ENCODE measurements around the gene ASXL2. TPM values are rescaled to one million over a fixed set of nuclear protein-coding genes. Genes with fewer than 3 reads are reported as not detected.

ASXL2 gene
- total and polyA plus RNA-seq, 2 of the 13 experiments (the other 11 are each of a cell fraction or from before 2014, with no cell fraction given): 12.1 to 19.2 TPM

- no peaks in the 10 kb centered on the region for H3K27me3 ChIP-seq (ENCODE audit: control insufficient read depth in 1 of 2, insufficient read depth in 2 of 2, low read length in 2 of 2)
- no peak overlapping the region for H3K4me3 ChIP-seq (replicated peaks in 1 of 3; ENCODE audit: insufficient read depth in 1 of 3, low read depth in 2 of 3, low read length in 3 of 3)
- H3K9me3 ChIP-seq (ENCODE audit: low read length): no peaks in the 10 kb centered on the region
- FAIRE-seq: no peak
- 98% methylated on average over 4 of the region's 4 CpGs for WGBS (ENCODE audit: low lambda C conversion rate)
- no peak for TF ChIP-seq FIP1L1 (IDR thresholded peaks at IDR 0.05; ENCODE audit: borderline replicate concordance, insufficient read depth, low read depth, low read length)
- TF ChIP-seq RBM22 (optimal IDR thresholded peaks at IDR 0.05; ENCODE audit: low read length): peak; percentile 50
- no peak for TF ChIP-seq NPAS2 (CRISPR knock-in tag; IDR thresholded peaks at IDR 0.05; ENCODE audit: borderline replicate concordance)
- no peak for TF ChIP-seq SP2 (CRISPR knock-in tag; IDR thresholded peaks at IDR 0.05)
- peak; percentile 91 for TF ChIP-seq MAFF (IDR thresholded peaks at IDR 0.05; ENCODE audit: low read depth, low read length)
- TF ChIP-seq MAFK (conservative IDR thresholded peaks at IDR 0.05 in 1 of 2, IDR thresholded peaks at IDR 0.05 in 1 of 2; ENCODE audit: low read length in 2 of 2): peak; percentile 90 to 94
- peaks cover 4% of the 10 kb centered on the region for H3K79me2 ChIP-seq (ENCODE audit: insufficient read depth, low read length)
- H3K27ac ChIP-seq (ENCODE audit: extremely low read length, insufficient read depth, low read length): no peak overlapping the region
- peaks cover 4% of the 10 kb centered on the region for H4K20me1 ChIP-seq (ENCODE audit: insufficient read depth, low read length)
- H3K9ac ChIP-seq (ENCODE audit: insufficient read depth, low read depth, low read length): no peak overlapping the region
- BruUV-seq (replicated peaks): no TSS peak
- no peak for DNase-seq (ENCODE audit: low spot score)
- peaks cover 2 to 30% of the 10 kb centered on the region in 2 experiments for H3K36me3 ChIP-seq (replicated peaks in 1 of 2; ENCODE audit: control insufficient read depth in 1 of 2, insufficient read depth in 2 of 2, low read length in 2 of 2)
- H2AFZ ChIP-seq (ENCODE audit: low read length): no peak overlapping the region
- no peak for ATAC-seq
- H3K4me1 ChIP-seq (ENCODE audit: insufficient read depth, low read length): peaks cover 29% of the 10 kb centered on the region
- in situ Hi-C loops (cut with HindIII; ENCODE audit: extremely low pct_ligation_motif_present, low pct_unique_long_range_greater_than_20kb): no loop called here
- ChIA-PET CTCF (ENCODE audit: low intra/inter-chr PET ratio, low total read pairs) (no interaction called here), POLR2A (no interaction called here)
- H3K4me2 ChIP-seq (ENCODE audit: low read depth, low read length): no peak overlapping the region
- intact Hi-C loops (cut with micrococcal nuclease; ENCODE audit: unreplicated experiment): no loop called here
Observed at GRCh38 chr2:25784404-25784803, 93.9 kb downstream of the ASXL2 start.

DNA sequence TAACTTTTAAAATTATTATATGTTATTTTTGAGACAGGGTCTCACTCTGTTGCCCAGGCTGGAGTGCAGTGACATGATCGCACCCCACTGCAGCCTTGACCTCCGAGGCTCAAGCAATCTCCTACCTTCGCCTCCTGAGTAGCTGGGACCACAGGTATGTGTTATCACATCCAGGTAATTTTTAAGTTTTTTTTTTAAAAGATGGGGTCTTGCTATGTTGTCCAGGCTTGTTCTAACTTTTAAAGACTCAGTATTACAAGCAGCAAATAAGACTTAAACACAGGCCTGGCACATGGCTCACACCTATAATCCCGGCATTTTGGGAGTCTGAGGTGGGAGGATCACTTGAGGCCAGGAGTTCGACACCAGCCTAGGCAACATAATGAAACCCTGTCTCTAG is 101.2 kb downstream of the ASXL2 start:
- CTCF ChIA-PET (ENCODE audit: low intra/inter-chr PET ratio, low total read pairs): no interaction called here
- H3K4me1 ChIP-seq (ENCODE audit: insufficient read depth, low read length): no peaks in the 10 kb centered on the region
- 97% methylated on average over 5 of the region's 5 CpGs for WGBS (ENCODE audit: low lambda C conversion rate)
- TF ChIP-seq ZNF121 (CRISPR knock-in tag; IDR thresholded peaks at IDR 0.05) (peak; percentile 90), RBM22 (optimal IDR thresholded peaks at IDR 0.05; ENCODE audit: low read length) (peak; percentile 20), ZNF883 (CRISPR knock-in tag; IDR thresholded peaks at IDR 0.05; ENCODE audit: not compliant biosample characterization) (no peak)
- peaks cover 2 to 6% of the 10 kb centered on the region in 2 experiments; a peak in 2 of 5 replicates for H3K36me3 ChIP-seq (replicated peaks in 1 of 2; ENCODE audit: control insufficient read depth in 1 of 2, insufficient read depth in 2 of 2, low read length in 2 of 2)
- H3K79me2 ChIP-seq (ENCODE audit: insufficient read depth, low read length): no peaks in the 10 kb centered on the region
- no peak overlapping the region for H3K9ac ChIP-seq (ENCODE audit: insufficient read depth, low read depth, low read length)
- ATAC-seq: no peak
- no peak for DNase-seq (ENCODE audit: low spot score)
- BruUV-seq (replicated peaks): no TSS peak
- H3K4me2 ChIP-seq (ENCODE audit: low read depth, low read length): no peak overlapping the region
- no peak overlapping the region for H2AFZ ChIP-seq (ENCODE audit: low read length)
- no peak overlapping the region for H3K4me3 ChIP-seq (replicated peaks in 1 of 3; ENCODE audit: insufficient read depth in 1 of 3, low read depth in 2 of 3, low read length in 3 of 3)
- no peaks in the 10 kb centered on the region for H4K20me1 ChIP-seq (ENCODE audit: insufficient read depth, low read length)
- intact Hi-C loops (cut with micrococcal nuclease; ENCODE audit: unreplicated experiment): no loop called here
- no peak overlapping the region for H3K27ac ChIP-seq (ENCODE audit: extremely low read length, insufficient read depth, low read length)
- POLR2A ChIA-PET: no interaction called here
- H3K27me3 ChIP-seq (ENCODE audit: control insufficient read depth in 1 of 2, insufficient read depth in 2 of 2, low read length in 2 of 2): no peaks in the 10 kb centered on the region
- no peak for FAIRE-seq
- H3K9me3 ChIP-seq (ENCODE audit: low read length): no peaks in the 10 kb centered on the region
- in situ Hi-C loops (cut with HindIII; ENCODE audit: extremely low pct_ligation_motif_present, low pct_unique_long_range_greater_than_20kb): no loop called here
